Tibial artery (tissue), 4 donors: ENCODE results near the gene RUNX2.

Experiments
- DNase-seq, 2 donors: peaks; one replicate each; pipeline ENCODE4 v3.0.0-alpha.2; 2019
- H3K27ac ChIP-seq, 2 donors: fragments of 200-600 bp; sonication (generic) in 1 of 2; 1 replicate in 1 of 2; 2 replicates in 1 of 2; pipeline ENCODE4 v1.5.1; 2018 to 2019; ENCODE audit warnings: mild to moderate bottlenecking in 1 of 2
- H3K27me3 ChIP-seq, 2 donors: fragments of 200-600 bp; sonication (generic) in 1 of 2; one replicate each; pipeline versions ENCODE4 v1.5.1 to v1.6.0; 2016 to 2019
- H3K36me3 ChIP-seq, 3 donors: fragments of 200-600 bp; sonication (generic) in 2 of 3; one replicate each; pipeline ENCODE4 v1.5.1; 2016 to 2019; ENCODE audit warnings: mild to moderate bottlenecking in 2 of 3
- H3K4me1 ChIP-seq, 4 donors: fragments of 200-600 bp; sonication (generic) in 2 of 4; 1 replicate in 3 of 4; 2 replicates in 1 of 4; pipeline ENCODE4 v1.5.1; 2016 to 2019
- H3K4me3 ChIP-seq, 2 donors: fragments of 200-600 bp; sonication (generic) in 1 of 2; 1 replicate in 1 of 2; 2 replicates in 1 of 2; pipeline ENCODE4 v1.5.1; 2018 to 2019; ENCODE audit warnings: mild to moderate bottlenecking in 2 of 2
- H3K9me3 ChIP-seq, 3 donors: fragments of 200-600 bp; sonication (generic) in 1 of 3; one replicate each; pipeline ENCODE4 v1.5.1; 2016 to 2019
- intact Hi-C: fragments of 100-400 bp; cut with DNase I; formaldehyde crosslinking; loops from one replicate; pipeline ENCODE4 v1.15.0; 2023; ENCODE audit warnings: low total_unique reads
- TF ChIP-seq, protein P1 (sequence below), 2 experiments: fragments of 200-600 bp in 1 of 2; fragments of 450-650 bp in 1 of 2; IDR thresholded peaks; one replicate each; pipeline ENCODE4 v1.5.1; 2017 to 2019; ENCODE audit warnings: antibody characterized with exemption in 2 of 2, mild to moderate bottlenecking in 1 of 2, moderate library complexity in 1 of 2

Gene RUNX2

DNA sequence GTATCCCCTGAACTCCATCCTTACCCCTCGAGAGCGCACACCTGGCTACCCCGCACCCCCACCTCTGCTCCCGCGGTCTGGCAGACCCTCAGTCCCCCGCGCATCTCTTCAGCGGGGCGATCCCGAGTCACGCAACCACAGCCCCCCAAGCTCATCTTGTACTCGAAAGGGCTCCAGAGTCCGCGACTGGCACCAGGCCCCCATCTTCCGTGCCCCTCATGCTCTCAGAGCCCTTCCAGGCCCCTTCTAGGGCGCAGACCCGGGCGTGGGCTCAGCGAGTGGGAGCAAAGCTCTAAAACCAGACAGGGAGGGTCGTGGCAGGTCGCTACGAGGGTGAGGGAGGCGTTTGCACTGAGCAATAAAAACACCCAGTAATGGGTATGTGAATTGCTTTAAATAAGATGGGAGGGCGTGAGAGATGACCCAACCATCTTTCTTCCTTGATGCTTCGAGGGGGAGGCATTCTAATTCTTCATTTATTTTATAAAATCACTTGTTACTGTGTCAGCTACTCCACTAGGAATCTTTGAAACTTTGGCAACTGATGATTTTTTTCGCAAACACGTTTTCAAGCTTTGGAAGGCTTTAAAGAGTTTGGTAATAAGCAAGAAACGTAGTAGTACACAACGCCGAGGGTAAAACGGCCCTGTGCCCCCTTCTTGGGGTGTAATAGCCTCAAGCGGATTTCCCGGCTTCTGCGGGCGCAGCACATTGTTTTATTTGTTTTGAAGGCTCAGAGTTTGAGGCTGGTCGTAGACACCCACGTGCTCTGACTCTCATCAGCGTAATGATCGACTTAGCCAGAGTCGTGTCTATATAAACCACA lies 92.2 kb downstream of the RUNX2 start:
- Histone ChIP-seq H3K27me3 (peaks cover 0 to 80% of the 10 kb centered on the region in 2 donors), H3K4me1 (peaks cover 0 to 51% (median 34%) of the 10 kb centered on the region in 4 donors), H3K27ac (peak overlapping the region in 1 of 2 donors; percentile 6), H3K36me3 (no peaks in the 10 kb centered on the region), H3K9me3 (no peaks in the 10 kb centered on the region), H3K4me3 (peak overlapping the region; percentile 52 to 59)
- TF ChIP-seq, protein P1, sequence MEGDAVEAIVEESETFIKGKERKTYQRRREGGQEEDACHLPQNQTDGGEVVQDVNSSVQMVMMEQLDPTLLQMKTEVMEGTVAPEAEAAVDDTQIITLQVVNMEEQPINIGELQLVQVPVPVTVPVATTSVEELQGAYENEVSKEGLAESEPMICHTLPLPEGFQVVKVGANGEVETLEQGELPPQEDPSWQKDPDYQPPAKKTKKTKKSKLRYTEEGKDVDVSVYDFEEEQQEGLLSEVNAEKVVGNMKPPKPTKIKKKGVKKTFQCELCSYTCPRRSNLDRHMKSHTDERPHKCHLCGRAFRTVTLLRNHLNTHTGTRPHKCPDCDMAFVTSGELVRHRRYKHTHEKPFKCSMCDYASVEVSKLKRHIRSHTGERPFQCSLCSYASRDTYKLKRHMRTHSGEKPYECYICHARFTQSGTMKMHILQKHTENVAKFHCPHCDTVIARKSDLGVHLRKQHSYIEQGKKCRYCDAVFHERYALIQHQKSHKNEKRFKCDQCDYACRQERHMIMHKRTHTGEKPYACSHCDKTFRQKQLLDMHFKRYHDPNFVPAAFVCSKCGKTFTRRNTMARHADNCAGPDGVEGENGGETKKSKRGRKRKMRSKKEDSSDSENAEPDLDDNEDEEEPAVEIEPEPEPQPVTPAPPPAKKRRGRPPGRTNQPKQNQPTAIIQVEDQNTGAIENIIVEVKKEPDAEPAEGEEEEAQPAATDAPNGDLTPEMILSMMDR (IDR thresholded peaks at IDR 0.05), result no peak
- no peak for DNase-seq
- intact Hi-C loops, result loop anchor here (5.0 kb wide), 1 partner anchor 43 kb away; the partner anchor contains the start of gene SUPT3H

DNA sequence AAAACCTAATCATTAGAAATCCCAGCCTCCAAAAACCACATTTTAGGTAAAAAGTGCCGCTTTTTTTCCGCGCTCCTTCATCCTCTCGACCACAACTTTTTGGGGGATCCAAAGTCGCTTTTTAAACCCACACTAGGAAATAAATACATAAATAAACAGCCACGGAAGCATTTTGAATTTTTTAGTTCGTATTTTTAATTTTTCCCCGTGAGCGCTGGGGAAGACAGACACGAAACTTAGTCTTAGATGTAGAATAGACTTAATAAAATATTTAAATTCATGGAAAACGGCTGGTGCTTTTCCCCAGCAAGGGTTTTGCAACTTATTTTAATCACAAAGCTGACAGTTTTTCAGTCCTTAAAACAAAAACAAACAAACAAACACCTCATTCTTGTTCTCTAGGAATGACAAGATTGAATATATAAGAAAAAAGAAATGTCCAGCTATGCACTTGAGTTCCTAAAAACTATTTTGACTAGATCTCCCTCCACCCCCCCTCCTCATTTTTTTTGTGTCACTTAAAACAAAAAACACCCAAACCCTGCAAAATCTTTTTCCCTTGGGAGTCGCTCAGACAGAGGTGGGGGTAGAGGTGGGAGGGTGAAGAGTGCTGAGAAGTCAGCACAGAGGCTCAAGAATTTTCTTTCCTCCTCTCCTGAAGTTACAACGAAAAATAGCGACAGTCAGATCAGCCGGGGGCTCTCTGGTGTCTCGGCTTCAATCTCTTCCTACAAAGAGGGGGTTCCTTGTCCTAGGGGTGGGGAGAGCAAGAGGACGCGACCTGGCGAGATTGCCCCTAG lies 93.0 kb downstream of the RUNX2 start:
- Histone ChIP-seq H3K4me3 (peak overlapping the region; percentile 52 to 59), H3K9me3 (no peaks in the 10 kb centered on the region), H3K36me3 (no peaks in the 10 kb centered on the region), H3K27me3 (peaks cover 0 to 72% of the 10 kb centered on the region in 2 donors), H3K4me1 (peaks cover 0 to 51% (median 34%) of the 10 kb centered on the region in 4 donors), H3K27ac (peak overlapping the region; percentile 32 to 49)
- DNase-seq, result no peak
- TF ChIP-seq, protein P1 (IDR thresholded peaks at IDR 0.05), result no peak
- intact Hi-C loops, result loop anchor here (5.0 kb wide), 1 partner anchor 44 kb away; the partner anchor contains the start of gene SUPT3H

DNA sequence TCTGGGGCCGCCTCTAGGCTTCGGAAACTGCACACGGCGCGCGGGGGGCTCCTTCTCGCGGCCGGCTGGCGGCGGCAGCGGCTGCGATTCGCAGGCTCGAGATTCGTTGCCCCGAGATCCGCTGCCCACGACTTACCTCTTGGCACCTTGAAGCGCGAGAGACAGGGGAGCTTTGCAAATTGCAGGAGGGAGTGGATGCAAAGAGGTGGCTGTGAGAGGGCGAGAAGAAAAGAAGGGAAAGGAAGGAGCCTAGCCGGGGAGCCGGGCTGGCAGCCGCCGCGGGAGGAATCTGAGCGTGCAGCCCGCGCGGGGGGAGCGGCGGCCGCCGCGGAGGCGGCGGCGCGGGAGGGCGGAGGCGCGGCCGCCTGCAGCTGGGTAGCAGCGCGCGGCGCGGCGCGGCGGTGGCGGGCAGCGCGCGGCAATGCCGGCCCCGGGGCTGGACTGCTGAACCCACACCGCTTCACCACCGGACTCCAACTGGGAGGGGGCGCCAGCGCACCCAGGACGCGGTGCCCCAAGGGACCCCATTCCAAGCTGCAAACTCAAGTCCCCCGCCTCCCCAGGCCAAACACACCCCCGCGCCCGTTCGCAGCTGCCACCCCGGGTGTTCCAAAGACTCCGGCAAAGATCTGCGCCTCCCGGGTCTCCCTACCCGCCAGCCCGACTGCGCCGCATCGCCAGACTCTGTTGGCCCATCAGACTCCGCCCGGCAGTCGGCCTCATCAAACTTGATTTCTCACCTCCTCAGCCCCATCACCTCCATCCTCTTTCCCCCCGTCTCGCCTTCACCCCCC lies 93.8 kb downstream of the RUNX2 start:
- H3K27ac ChIP-seq, result peak overlapping the region; percentile 45 to 58
- peaks cover 0 to 51% (median 34%) of the 10 kb centered on the region in 4 donors for H3K4me1 ChIP-seq
- peak overlapping the region; percentile 52 to 59 for H3K4me3 ChIP-seq
- intact Hi-C loops, result loop anchor here (5.0 kb wide), 1 partner anchor 45 kb away; the partner anchor contains the start of gene SUPT3H
- H3K9me3 ChIP-seq, result no peaks in the 10 kb centered on the region
- TF ChIP-seq, protein P1 (IDR thresholded peaks at IDR 0.05), result no peak
- peak; percentile 42 to 80 for DNase-seq
- no peaks in the 10 kb centered on the region for H3K36me3 ChIP-seq
- H3K27me3 ChIP-seq, result peaks cover 0 to 69% of the 10 kb centered on the region in 2 donors

DNA sequence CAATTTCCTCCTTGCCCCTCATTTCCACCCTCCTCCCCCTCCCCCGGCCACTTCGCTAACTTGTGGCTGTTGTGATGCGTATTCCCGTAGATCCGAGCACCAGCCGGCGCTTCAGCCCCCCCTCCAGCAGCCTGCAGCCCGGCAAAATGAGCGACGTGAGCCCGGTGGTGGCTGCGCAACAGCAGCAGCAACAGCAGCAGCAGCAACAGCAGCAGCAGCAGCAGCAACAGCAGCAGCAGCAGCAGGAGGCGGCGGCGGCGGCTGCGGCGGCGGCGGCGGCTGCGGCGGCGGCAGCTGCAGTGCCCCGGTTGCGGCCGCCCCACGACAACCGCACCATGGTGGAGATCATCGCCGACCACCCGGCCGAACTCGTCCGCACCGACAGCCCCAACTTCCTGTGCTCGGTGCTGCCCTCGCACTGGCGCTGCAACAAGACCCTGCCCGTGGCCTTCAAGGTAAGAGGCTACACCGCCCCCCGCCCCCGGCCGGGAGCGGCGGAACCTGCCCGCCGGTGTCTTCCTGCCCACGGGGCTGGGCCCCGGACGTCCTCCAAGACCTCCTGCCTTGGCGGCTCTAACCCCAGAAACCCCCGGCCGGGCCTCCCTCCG lies 94.5 kb downstream of the RUNX2 start:
- Histone ChIP-seq H3K27me3 (peaks cover 0 to 64% of the 10 kb centered on the region in 2 donors), H3K36me3 (no peaks in the 10 kb centered on the region), H3K9me3 (no peaks in the 10 kb centered on the region), H3K4me3 (peak overlapping the region; percentile 52 to 59), H3K4me1 (peaks cover 0 to 51% (median 34%) of the 10 kb centered on the region in 4 donors), H3K27ac (peak overlapping the region; percentile 45 to 72)
- DNase-seq, result peak in 1 of 2 donors; percentile 68
- intact Hi-C loops, result loop anchor here (5.0 kb wide), 1 partner anchor 45 kb away; the partner anchor contains the start of gene SUPT3H
- TF ChIP-seq, protein P1 (IDR thresholded peaks at IDR 0.05), result no peak
